AG09319 (cell line): ENCODE data around the gene CHSY3.

Source experiments
- DNase-seq: peaks from one replicate; pipeline ENCODE4 v3.0.0-alpha.2; 2010; ENCODE audit warnings: low read depth; ENCODE audit errors: extremely low read depth
- TF ChIP-seq, protein P1 (sequence below): IDR thresholded peaks from 2 replicates; pipeline ENCODE4 v1.5.1; 2011; ENCODE audit warnings: low read depth, mild to moderate bottlenecking, inconsistent platforms, low read length, moderate library complexity

Gene CHSY3

GRCh38 chr5:129903466-129904101, 681 bp upstream of the CHSY3 start:
- TF ChIP-seq, protein P1, sequence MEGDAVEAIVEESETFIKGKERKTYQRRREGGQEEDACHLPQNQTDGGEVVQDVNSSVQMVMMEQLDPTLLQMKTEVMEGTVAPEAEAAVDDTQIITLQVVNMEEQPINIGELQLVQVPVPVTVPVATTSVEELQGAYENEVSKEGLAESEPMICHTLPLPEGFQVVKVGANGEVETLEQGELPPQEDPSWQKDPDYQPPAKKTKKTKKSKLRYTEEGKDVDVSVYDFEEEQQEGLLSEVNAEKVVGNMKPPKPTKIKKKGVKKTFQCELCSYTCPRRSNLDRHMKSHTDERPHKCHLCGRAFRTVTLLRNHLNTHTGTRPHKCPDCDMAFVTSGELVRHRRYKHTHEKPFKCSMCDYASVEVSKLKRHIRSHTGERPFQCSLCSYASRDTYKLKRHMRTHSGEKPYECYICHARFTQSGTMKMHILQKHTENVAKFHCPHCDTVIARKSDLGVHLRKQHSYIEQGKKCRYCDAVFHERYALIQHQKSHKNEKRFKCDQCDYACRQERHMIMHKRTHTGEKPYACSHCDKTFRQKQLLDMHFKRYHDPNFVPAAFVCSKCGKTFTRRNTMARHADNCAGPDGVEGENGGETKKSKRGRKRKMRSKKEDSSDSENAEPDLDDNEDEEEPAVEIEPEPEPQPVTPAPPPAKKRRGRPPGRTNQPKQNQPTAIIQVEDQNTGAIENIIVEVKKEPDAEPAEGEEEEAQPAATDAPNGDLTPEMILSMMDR, result no peak
- no peak for DNase-seq

DNA sequence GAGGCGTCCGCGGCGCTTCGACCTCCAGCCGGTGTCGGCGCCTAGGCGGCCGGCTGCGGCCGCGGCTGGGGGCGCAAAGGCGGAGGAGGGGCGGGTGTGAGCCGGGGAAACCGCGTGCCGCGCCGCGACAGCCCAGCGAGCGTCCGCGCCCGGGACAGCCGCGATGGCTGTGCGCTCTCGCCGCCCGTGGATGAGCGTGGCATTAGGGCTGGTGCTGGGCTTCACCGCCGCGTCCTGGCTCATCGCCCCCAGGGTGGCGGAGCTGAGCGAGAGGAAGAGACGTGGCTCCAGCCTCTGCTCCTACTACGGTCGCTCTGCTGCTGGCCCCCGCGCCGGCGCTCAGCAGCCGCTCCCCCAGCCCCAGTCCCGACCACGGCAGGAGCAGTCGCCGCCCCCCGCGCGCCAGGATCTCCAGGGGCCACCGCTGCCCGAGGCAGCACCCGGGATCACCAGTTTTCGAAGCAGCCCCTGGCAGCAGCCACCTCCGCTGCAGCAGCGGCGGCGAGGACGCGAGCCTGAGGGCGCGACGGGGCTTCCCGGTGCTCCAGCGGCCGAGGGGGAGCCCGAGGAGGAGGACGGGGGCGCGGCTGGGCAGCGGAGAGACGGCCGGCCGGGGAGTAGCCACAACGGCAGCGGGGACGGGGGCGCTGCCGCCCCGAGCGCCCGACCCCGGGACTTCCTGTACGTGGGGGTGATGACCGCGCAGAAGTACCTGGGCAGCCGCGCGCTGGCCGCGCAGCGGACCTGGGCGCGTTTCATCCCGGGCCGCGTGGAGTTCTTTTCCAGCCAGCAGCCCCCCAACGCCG, 605 bp downstream of the CHSY3 start:
- TF ChIP-seq, protein P1, result no peak

GRCh38 chr5:129905473-129906176, 1.4 kb downstream of the CHSY3 start:
- TF ChIP-seq, protein P1, result no peak
- DNase-seq, result no peak

More for the DNA sequence above, 605 bp downstream of the CHSY3 start:
- no peak for DNase-seq

DNA sequence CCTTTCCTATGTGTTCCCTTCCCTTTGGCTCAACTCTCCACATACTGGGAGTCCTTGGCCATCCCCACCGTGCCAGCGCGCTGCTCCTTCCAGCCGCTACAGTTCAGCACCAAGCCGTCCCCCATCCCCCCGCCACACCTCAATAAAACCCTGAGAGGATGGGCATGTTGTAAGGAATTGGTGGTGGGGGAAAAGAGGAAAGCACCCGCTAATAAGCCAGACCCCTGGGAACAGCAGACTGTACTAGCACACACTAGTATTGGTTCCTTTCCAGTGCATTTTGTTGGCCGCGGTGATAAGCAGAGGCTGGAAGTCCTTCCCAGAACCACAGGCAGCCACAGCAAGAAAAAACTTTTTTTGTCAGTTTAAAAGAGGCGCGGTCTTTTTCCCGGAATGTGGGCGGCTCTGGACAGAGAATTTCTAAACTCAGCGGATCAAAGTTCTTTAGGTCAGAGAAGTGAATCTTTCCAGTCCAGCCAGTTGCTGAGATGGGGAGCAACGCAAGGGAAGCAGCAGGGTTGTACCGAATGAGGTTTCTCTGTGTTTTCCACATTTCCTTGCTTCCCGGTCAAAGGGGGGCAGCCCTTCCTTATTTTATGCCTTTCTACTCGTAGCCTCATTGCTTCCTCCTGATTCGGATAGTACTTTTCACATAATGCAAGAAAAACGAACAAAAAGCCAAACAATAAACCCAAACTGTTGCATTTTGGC, 2.1 kb downstream of the CHSY3 start:
- DNase-seq, result no peak
- TF ChIP-seq, protein P1, result peak; percentile 51

- TF ChIP-seq, protein P1, result no peak
- DNase-seq, result no peak
These were observed 5.0 kb downstream of the CHSY3 start for GRCh38 chr5:129909225-129909624.

- TF ChIP-seq, protein P1, result no peak
- DNase-seq, result no peak
These were observed 8.5 kb downstream of the CHSY3 start for GRCh38 chr5:129912601-129913255.
